Measurements from ENCODE around the gene LILRA5.
"Not testable (repeated sequence)": the region's sequence is repeated elsewhere in the genome, so short reads cannot be mapped to it uniquely, and the experiment has no call there.

The LILRA5 gene

GRCh38 chr19:54271587-54271986 is 41.4 kb downstream of the LILRA5 start:
- not testable (repeated sequence) for DNase-seq

GRCh38 chr19:54271106-54271505 is 41.9 kb downstream of the LILRA5 start:
- no peak for DNase-seq

DNA sequence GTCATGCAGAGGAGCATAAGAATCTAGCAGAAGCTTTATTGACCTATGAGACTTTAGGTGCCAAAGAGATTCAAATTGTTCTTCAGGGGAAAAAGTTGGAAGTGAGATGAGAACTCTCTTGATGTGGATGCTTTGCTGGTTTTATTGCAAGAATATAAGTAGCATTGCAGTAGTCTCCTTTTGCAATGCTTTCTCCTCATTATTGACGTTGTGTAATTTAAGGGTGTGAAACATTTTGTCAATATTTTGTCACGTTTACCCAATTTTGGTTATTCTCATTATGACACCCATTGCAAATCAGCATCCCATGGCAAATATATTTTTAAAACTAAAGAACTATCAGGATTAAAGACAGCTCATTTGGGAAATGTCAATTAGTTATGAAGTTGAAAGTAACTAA is 44.0 kb downstream of the LILRA5 start:
- no peak for DNase-seq

DNA sequence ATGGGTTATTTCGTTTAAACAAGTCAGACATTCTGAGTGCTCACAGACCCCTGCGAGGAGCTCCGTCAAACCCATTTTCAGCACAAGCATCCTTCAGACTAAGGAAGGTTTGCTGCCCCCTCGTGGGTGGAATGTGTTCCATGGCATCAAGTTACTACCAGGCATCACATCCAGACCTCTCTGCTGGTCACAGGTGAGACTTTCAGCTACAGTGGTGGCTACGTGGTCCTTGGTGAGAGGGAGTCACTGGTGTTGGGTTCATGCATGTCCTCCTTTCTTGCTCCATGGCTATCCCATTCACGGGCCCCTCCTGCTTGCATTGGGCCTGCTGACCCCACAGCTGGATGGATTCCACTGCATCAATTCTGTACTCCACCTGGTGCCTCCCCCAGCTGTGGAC is 46.8 kb downstream of the LILRA5 start:
- DNase-seq = peak; percentile 59

GRCh38 chr19:54262470-54262869 is 50.5 kb downstream of the LILRA5 start:
- DNase-seq = no peak

GRCh38 chr19:54262066-54262465 is 50.9 kb downstream of the LILRA5 start:
- no peak for DNase-seq

DNA sequence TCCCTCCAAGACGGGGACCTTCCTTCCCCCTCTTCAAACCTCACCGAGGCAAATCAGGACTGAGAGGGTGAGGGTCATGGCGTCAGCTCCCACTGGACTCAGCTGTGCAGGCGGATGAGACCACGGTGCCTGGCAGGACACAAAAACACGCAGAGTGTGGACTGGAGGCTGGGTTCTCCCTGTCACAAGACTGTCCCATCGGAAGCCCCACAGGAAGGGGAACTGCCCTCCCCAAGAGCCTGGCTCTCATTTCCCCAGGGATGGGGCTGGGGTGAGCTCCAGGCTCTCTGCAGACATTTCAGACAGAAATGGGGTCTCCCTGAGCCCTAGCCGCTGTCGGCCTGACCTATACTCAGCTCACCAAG is 55.9 kb downstream of the LILRA5 start, which contains the start of gene LILRB5:
TSS of gene LILRB5 (minus strand) at position 158 of the 365 bp plus-strand sequence. CDS start at position 78, 80 bp downstream.
- no peak for DNase-seq

All from fibroblast of upper back skin (primary cell).